GM23338 (cell line): ENCODE measurements around the gene LSP1. TPM values are rescaled to one million over a fixed set of nuclear protein-coding genes. Genes with fewer than 3 reads are reported as not detected.

Experiments
- ATAC-seq: fragments of 200-7000 bp; cut with Tn5 transposase; 3 replicates; pipeline ENCODE4 v1.9.1; 2020
- DNase-seq: peaks from one replicate; pipeline ENCODE4 v3.0.0-alpha.2; 2015; ENCODE audit warnings: low spot score
- H2AFZ ChIP-seq: fragments of 200-600 bp; sonication (generic); 2 replicates; pipeline ENCODE4 v1.8.0; 2016; ENCODE audit warnings: antibody characterized with exemption, mild to moderate bottlenecking, moderate library complexity
- H3F3A ChIP-seq: fragments of 200-600 bp; sonication (generic); replicated peaks from 2 replicates; pipeline ENCODE4 v1.8.0; 2017; ENCODE audit warnings: antibody characterized with exemption, mixed run types, low read depth
- H3K27ac ChIP-seq: fragments of 200-600 bp; sonication (generic); 2 replicates; pipeline ENCODE4 v1.6.1; 2016; ENCODE audit warnings: low read depth
- H3K27me3 ChIP-seq: fragments of 200-600 bp; sonication (generic); 2 replicates; pipeline ENCODE4 v1.8.0; 2016; ENCODE audit warnings: mild to moderate bottlenecking, mixed run types, moderate library complexity; ENCODE audit not compliant: insufficient read depth
- H3K36me3 ChIP-seq: fragments of 200-600 bp; sonication (generic); 2 replicates; pipeline ENCODE4 v1.8.0; 2016; ENCODE audit warnings: mild to moderate bottlenecking; ENCODE audit not compliant: insufficient read depth
- H3K4me1 ChIP-seq: fragments of 200-600 bp; sonication (generic); 2 replicates; pipeline ENCODE4 v1.8.0; 2016; ENCODE audit warnings: mild to moderate bottlenecking, moderate library complexity; ENCODE audit not compliant: insufficient read depth
- H3K4me2 ChIP-seq: fragments of 200-600 bp; sonication (generic); 2 replicates; pipeline ENCODE4 v1.7.1; 2017; ENCODE audit warnings: mixed run types
- H3K4me3 ChIP-seq: fragments of 200-600 bp; sonication (generic); 2 replicates; pipeline ENCODE4 v1.6.1; 2016; ENCODE audit warnings: mixed run types
- H3K79me2 ChIP-seq: fragments of 200-600 bp; sonication (generic); replicated peaks from 2 replicates; pipeline ENCODE4 v1.8.0; 2017; ENCODE audit warnings: mild to moderate bottlenecking; ENCODE audit not compliant: insufficient read depth
- H3K9me2 ChIP-seq: fragments of 200-600 bp; sonication (generic); 2 replicates; pipeline ENCODE4 v1.8.0; 2017; ENCODE audit not compliant: insufficient read depth
- H4K20me1 ChIP-seq: fragments of 200-600 bp; sonication (generic); replicated peaks from 2 replicates; pipeline ENCODE4 v1.8.0; 2017; ENCODE audit warnings: mild to moderate bottlenecking; ENCODE audit not compliant: insufficient read depth
- H3K27ac Mint-ChIP-seq: 2 replicates; pipeline ENCODE4 v1.8.0; 2020; ENCODE audit warnings: inconsistent platforms, mild to moderate bottlenecking, moderate library complexity, mixed read lengths
- H3K27me3 Mint-ChIP-seq: 3 replicates; pipeline ENCODE4 v1.8.0; 2022; ENCODE audit warnings: low read depth, mild to moderate bottlenecking, moderate library complexity, mixed read lengths, inconsistent platforms; ENCODE audit not compliant: insufficient read depth, poor library complexity
- H3K36me3 Mint-ChIP-seq: 3 replicates; pipeline ENCODE4 v1.8.0; 2021; ENCODE audit warnings: low read depth, mild to moderate bottlenecking, inconsistent platforms, moderate library complexity, mixed read lengths
- H3K4me1 Mint-ChIP-seq: 3 replicates; pipeline ENCODE4 v1.8.0; 2020; ENCODE audit warnings: mild to moderate bottlenecking, inconsistent platforms, mixed read lengths
- H3K4me3 Mint-ChIP-seq: 3 replicates; pipeline ENCODE4 v1.8.0; 2021; ENCODE audit warnings: moderate library complexity, mild to moderate bottlenecking, inconsistent platforms, mixed read lengths
- H3K9me3 Mint-ChIP-seq: 3 replicates; pipeline ENCODE4 v1.8.0; 2020; ENCODE audit warnings: moderate library complexity, mild to moderate bottlenecking, inconsistent platforms, mixed read lengths
- CREB1 ChIP-seq: fragments of 250-450 bp; sonication (Bioruptor Pico); IDR thresholded peaks from 2 replicates; pipeline ENCODE4 v1.5.0; 2020; ENCODE audit warnings: low read depth, mild to moderate bottlenecking, moderate library complexity
- EZH2phosphoT487 ChIP-seq: fragments of 200-600 bp; sonication (generic); IDR thresholded peaks from one replicate; pipeline ENCODE4 v1.8.1; 2018; ENCODE audit warnings: antibody characterized with exemption; ENCODE audit not compliant: unreplicated experiment
- JUNB ChIP-seq: IDR thresholded peaks from one replicate; pipeline ENCODE4 v1.6.1; 2016; ENCODE audit warnings: antibody characterized with exemption; ENCODE audit not compliant: unreplicated experiment
- NANOG ChIP-seq: IDR thresholded peaks from 2 replicates; pipeline ENCODE4 v1.6.1; 2016; ENCODE audit warnings: antibody characterized with exemption, borderline replicate concordance
- POLR2AphosphoS5 ChIP-seq: IDR thresholded peaks from 2 replicates; pipeline ENCODE4 v1.6.1; 2016; ENCODE audit warnings: antibody characterized with exemption, low read depth
- REST ChIP-seq: IDR thresholded peaks from one replicate; pipeline ENCODE4 v1.6.1; 2018; ENCODE audit warnings: antibody characterized with exemption; ENCODE audit not compliant: unreplicated experiment
- ZNF114 ChIP-seq: fragments of 250-450 bp; sonication (Bioruptor Pico); IDR thresholded peaks from 2 replicates; pipeline ENCODE4 v1.5.0; 2020; ENCODE audit warnings: mild to moderate bottlenecking, moderate library complexity
- ZNF462 ChIP-seq: fragments of 250-450 bp; sonication (Bioruptor Pico); IDR thresholded peaks from 2 replicates; pipeline ENCODE4 v1.5.0; 2020; ENCODE audit warnings: mild to moderate bottlenecking, moderate library complexity
- polyA plus RNA-seq: library from polyadenylated mRNA; unstranded; fragments of >200 nt; fragmentation: Nextera tagmentation; extraction: Ambion mirVana; gene quantifications from 2 replicates; pipeline ENCODE4 v1.2.1, GENCODE V29; 2016
- total RNA-seq: library from RNA; depleted of rRNA; stranded (reverse); fragments of >200 nt; shearing (Covaris generic); gene quantifications from 2 replicates; pipeline ENCODE4 v1.2.3, GENCODE V29; 2014
- TF ChIP-seq, protein P1 (sequence below): IDR thresholded peaks from 2 replicates; pipeline ENCODE4 v1.6.1; 2016; ENCODE audit warnings: antibody characterized with exemption

The LSP1 gene
- total and polyA plus RNA-seq, 2 experiments from 2014 or later: 0.84 TPM; not detected in 1

GRCh38 chr11:1938343-1939005 lies 85.6 kb downstream of the LSP1 start:
- DNase-seq: no peak
- no peaks in the 10 kb centered on the region for H3K27me3 ChIP-seq
- no peaks in the 10 kb centered on the region for H3K9me2 ChIP-seq
- no peak overlapping the region for H3K27ac Mint-ChIP-seq
- no peak for TF ChIP-seq POLR2AphosphoS5
- TF ChIP-seq NANOG: no peak
- TF ChIP-seq CREB1 (CRISPR knock-in tag): no peak
- TF ChIP-seq REST: no peak
- TF ChIP-seq ZNF462 (CRISPR knock-in tag): no peak
- no peak for TF ChIP-seq ZNF114 (CRISPR knock-in tag)
- TF ChIP-seq EZH2phosphoT487: no peak
- TF ChIP-seq, protein P1, sequence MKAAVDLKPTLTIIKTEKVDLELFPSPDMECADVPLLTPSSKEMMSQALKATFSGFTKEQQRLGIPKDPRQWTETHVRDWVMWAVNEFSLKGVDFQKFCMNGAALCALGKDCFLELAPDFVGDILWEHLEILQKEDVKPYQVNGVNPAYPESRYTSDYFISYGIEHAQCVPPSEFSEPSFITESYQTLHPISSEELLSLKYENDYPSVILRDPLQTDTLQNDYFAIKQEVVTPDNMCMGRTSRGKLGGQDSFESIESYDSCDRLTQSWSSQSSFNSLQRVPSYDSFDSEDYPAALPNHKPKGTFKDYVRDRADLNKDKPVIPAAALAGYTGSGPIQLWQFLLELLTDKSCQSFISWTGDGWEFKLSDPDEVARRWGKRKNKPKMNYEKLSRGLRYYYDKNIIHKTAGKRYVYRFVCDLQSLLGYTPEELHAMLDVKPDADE: no peak
- TF ChIP-seq JUNB: no peak
- peaks cover 11% of the 10 kb centered on the region for H3K27me3 Mint-ChIP-seq
- no peaks in the 10 kb centered on the region for H3K79me2 ChIP-seq
- peaks cover 3% of the 10 kb centered on the region for H3K4me1 Mint-ChIP-seq
- H3K4me3 ChIP-seq: no peak overlapping the region
- no peaks in the 10 kb centered on the region for H3K9me3 Mint-ChIP-seq
- H3K4me3 Mint-ChIP-seq: no peak overlapping the region
- H4K20me1 ChIP-seq: no peaks in the 10 kb centered on the region
- no peak overlapping the region for H3K4me2 ChIP-seq
- no peak overlapping the region for H3K27ac ChIP-seq
- H3K36me3 ChIP-seq: no peaks in the 10 kb centered on the region
- no peaks in the 10 kb centered on the region for H3K36me3 Mint-ChIP-seq
- no peaks in the 10 kb centered on the region for H3K4me1 ChIP-seq
- no peak for ATAC-seq
- no peak overlapping the region for H2AFZ ChIP-seq
- H3F3A ChIP-seq: no peaks in the 10 kb centered on the region
